IPS-15b (cell line): ENCODE data around the gene MIPOL1.
"Not testable (repeated sequence)": the region's sequence is repeated elsewhere in the genome, so short reads cannot be mapped to it uniquely, and the experiment has no call there.

Experiments
- H3K27me3 ChIP-seq: one replicate; pipeline ENCODE4 v1.6.1; 2013; ENCODE audit warnings: low read length; ENCODE audit not compliant: control insufficient read depth, insufficient read depth
- H3K36me3 ChIP-seq: one replicate; pipeline ENCODE4 v1.6.1; 2013; ENCODE audit warnings: low read length; ENCODE audit not compliant: control insufficient read depth, insufficient read depth
- H3K4me1 ChIP-seq: one replicate; pipeline ENCODE4 v1.6.1; 2013; ENCODE audit warnings: mild to moderate bottlenecking, low read length; ENCODE audit not compliant: control insufficient read depth, insufficient read depth
- H3K4me3 ChIP-seq: one replicate; pipeline ENCODE4 v1.5.1; 2013; ENCODE audit warnings: low read depth, low read length
- H3K9ac ChIP-seq: one replicate; pipeline ENCODE4 v1.6.1; 2013; ENCODE audit warnings: low read depth, mild to moderate bottlenecking, low read length
- H3K9me3 ChIP-seq: one replicate; pipeline ENCODE4 v1.6.1; 2013; ENCODE audit warnings: mild to moderate bottlenecking, low read length; ENCODE audit not compliant: control insufficient read depth, insufficient read depth

MIPOL1 gene

DNA sequence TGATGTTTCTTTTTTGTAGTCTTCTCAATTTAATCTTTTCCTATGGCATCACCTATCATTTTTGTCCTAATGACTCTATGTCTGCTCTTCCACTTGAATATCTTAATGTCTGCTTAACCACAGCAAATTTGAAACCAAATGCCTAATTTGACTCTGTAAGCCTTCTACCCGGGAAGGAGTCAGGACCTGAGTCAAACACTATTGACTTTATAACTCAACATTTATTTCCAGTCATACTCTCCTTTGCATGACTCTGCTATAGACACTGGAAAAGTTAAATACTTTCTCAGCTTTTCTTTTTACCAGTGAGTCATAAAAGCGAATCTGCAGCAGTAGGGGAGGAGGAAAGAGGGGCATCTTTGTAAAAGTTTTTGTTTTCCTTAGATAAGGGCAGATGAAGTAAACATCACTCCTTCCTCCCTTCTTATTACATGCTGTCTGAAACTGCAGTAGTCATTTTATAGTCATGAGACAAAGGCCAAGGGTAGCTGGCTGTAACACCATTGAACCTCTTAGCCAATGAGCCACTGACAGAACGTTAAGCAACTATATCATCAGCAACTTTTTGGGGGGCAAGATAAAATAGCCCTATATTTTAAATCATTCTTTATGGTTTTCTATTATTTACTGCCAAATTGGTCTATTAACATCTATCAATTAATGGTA is 179.3 kb downstream of the MIPOL1 start:
- no peak overlapping the region for H3K9ac ChIP-seq
- H3K36me3 ChIP-seq = no peaks in the 10 kb centered on the region
- no peak overlapping the region for H3K4me3 ChIP-seq
- no peaks in the 10 kb centered on the region for H3K9me3 ChIP-seq
- no peaks in the 10 kb centered on the region for H3K27me3 ChIP-seq
- no peaks in the 10 kb centered on the region for H3K4me1 ChIP-seq

GRCh38 chr14:37384870-37385596 is 187.3 kb downstream of the MIPOL1 start:
- Histone ChIP-seq H3K9me3 (no peaks in the 10 kb centered on the region), H3K36me3 (no peaks in the 10 kb centered on the region), H3K4me3 (no peak overlapping the region), H3K9ac (no peak overlapping the region), H3K4me1 (no peaks in the 10 kb centered on the region), H3K27me3 (no peaks in the 10 kb centered on the region)

- not testable (repeated sequence) for H3K36me3 ChIP-seq, H3K4me3 ChIP-seq, H3K9me3 ChIP-seq, H3K9ac ChIP-seq, H3K4me1 ChIP-seq, H3K27me3 ChIP-seq
Measured at GRCh38 chr14:37397157-37397940, 199.6 kb downstream of the MIPOL1 start.

DNA sequence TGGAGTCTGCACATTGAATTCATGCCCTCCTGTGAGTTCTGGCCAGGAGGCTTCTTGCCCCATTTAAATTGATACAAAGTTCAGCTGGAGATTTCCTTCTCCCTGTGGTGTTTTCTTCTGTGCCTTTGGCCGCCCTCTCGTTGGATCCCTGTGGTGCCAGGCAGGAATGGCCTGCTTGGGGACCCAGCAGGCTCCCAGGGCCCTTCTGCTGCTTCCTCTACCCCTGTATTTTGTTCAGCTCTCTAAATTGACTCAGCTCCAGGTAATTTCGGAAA is 200.1 kb downstream of the MIPOL1 start:
- no peaks in the 10 kb centered on the region for H3K36me3 ChIP-seq
- H3K27me3 ChIP-seq = no peaks in the 10 kb centered on the region
- no peaks in the 10 kb centered on the region for H3K9me3 ChIP-seq
- no peaks in the 10 kb centered on the region for H3K4me1 ChIP-seq
- H3K4me3 ChIP-seq = no peak overlapping the region
- H3K9ac ChIP-seq = no peak overlapping the region

DNA sequence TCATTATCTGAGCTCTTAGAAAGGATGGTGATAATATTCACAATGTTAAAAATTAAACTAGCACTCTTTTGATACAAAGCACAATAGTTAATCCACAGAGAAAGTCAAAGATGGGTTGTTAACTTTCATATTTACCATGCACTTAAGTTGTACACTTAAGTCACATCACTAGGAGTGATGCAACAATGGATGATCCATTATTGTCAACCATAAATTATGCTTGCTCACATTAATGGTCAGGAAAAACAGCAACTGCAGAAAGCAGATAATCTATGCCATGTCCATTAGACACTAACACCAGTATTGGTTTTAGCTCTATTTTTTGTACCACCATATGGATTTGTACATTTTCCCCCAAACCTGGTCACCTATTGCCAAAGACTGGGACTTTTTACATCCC is 201.8 kb downstream of the MIPOL1 start:
- H3K4me1 ChIP-seq = no peaks in the 10 kb centered on the region
- no peaks in the 10 kb centered on the region for H3K9me3 ChIP-seq
- H3K27me3 ChIP-seq = no peaks in the 10 kb centered on the region
- H3K9ac ChIP-seq = no peak overlapping the region
- H3K4me3 ChIP-seq = no peak overlapping the region
- H3K36me3 ChIP-seq = no peaks in the 10 kb centered on the region

DNA sequence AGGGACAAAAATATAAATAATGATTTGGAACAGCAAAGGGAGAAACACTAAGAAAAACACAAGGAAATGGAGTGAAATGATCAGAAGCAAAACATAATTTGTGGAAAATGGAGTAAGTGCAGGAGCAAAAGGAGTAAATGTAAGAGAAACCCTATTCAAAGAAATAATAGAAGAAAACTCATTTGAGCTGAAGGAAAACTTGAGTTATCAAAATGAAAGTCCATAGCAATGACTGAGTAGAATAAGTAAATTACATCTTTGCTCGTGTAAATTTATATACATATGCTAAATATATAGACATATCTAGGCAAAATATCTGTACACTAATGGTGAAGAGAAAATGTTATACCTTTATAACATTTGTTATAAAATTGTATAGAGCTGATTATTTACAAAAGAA is 203.4 kb downstream of the MIPOL1 start:
- H3K36me3 ChIP-seq = no peaks in the 10 kb centered on the region
- H3K4me1 ChIP-seq = no peaks in the 10 kb centered on the region
- H3K4me3 ChIP-seq = no peak overlapping the region
- H3K9me3 ChIP-seq = no peaks in the 10 kb centered on the region
- H3K27me3 ChIP-seq = no peaks in the 10 kb centered on the region
- no peak overlapping the region for H3K9ac ChIP-seq

GRCh38 chr14:37403626-37404025 is 205.9 kb downstream of the MIPOL1 start:
- no peaks in the 10 kb centered on the region for H3K36me3 ChIP-seq
- H3K4me3 ChIP-seq = no peak overlapping the region
- H3K4me1 ChIP-seq = no peaks in the 10 kb centered on the region
- H3K9me3 ChIP-seq = no peaks in the 10 kb centered on the region
- no peaks in the 10 kb centered on the region for H3K27me3 ChIP-seq
- no peak overlapping the region for H3K9ac ChIP-seq

DNA sequence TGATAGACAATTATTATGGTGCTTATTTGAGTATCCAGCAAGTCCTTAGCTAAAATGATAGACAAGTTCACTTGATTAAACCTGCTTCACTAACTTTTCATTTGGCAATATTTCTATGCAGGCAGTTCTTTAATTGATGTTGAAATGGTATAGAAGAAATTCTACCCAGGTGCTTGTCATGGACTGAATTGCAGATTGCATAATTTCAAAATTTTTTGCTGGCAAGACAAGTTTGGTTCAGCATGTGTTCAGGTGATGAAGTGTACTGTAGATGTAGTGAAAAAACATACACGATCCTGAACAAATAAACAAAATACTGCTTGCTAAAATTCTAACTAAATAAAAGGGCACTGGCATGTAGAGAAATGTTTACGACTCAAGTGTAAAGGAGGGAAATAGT is 208.4 kb downstream of the MIPOL1 start:
- H3K4me1 ChIP-seq = no peaks in the 10 kb centered on the region

GRCh38 chr14:37411079-37411735 is 213.5 kb downstream of the MIPOL1 start:
- Histone ChIP-seq H3K27me3 (no peaks in the 10 kb centered on the region), H3K36me3 (no peaks in the 10 kb centered on the region), H3K9me3 (no peaks in the 10 kb centered on the region), H3K4me1 (no peaks in the 10 kb centered on the region), H3K9ac (no peak overlapping the region), H3K4me3 (no peak overlapping the region)

More for the DNA sequence above, 208.4 kb downstream of the MIPOL1 start:
- H3K36me3 ChIP-seq = no peaks in the 10 kb centered on the region
- no peak overlapping the region for H3K4me3 ChIP-seq
- H3K9ac ChIP-seq = no peak overlapping the region
- no peaks in the 10 kb centered on the region for H3K9me3 ChIP-seq
- H3K27me3 ChIP-seq = no peaks in the 10 kb centered on the region

DNA sequence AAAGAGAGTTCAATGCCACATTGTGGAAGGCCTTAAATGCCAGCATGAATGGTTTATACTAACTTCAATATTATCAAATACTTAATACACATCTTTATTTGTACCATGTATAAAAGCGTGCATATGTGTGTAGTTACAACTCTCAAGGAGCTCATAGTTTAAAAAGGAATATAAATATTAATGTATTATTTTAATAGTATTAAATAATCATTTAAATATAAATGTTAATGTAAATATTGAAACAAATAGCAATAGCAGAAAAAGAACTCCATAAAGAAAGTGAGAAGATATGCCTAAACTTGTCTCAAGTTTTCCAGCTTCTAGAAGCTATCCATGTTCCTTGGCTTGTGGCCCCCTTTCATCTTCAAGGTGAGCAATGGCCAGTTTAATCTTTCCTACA is 215.3 kb downstream of the MIPOL1 start:
- Histone ChIP-seq H3K36me3 (no peaks in the 10 kb centered on the region), H3K27me3 (no peaks in the 10 kb centered on the region), H3K9ac (no peak overlapping the region), H3K9me3 (no peaks in the 10 kb centered on the region), H3K4me1 (no peaks in the 10 kb centered on the region), H3K4me3 (no peak overlapping the region)

DNA sequence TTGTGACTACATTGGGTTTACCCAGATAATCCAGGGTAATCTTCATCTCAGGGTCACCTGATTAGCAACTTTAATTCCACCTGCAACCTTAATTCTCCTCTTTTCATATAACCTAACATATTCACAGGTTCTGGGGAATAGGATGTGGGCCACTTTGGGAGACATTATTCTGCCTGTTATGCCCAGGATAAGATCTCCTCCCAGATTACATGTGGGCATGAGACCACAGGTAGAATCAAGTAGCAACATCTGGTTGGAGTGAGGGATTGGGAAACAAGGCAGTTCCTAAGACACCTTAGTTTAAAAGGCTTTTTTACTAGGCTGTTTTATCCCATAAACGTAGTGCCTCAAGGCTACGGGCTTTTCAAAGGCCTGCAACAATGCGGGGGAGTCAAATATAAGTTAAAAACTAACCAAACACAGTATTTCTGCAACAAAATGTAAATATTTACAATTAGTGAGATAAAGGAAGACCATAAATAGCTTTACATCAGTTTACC is 215.8 kb downstream of the MIPOL1 start:
- Histone ChIP-seq H3K9me3 (no peaks in the 10 kb centered on the region), H3K36me3 (no peaks in the 10 kb centered on the region), H3K9ac (no peak overlapping the region), H3K4me1 (no peaks in the 10 kb centered on the region), H3K4me3 (no peak overlapping the region), H3K27me3 (no peaks in the 10 kb centered on the region)
